Adrenal gland (tissue), 5 donors: ENCODE data around the gene EML6.

Source experiments
- CTCF ChIP-seq, 6 experiments: fragments of 450-650 bp in 4 of 6; fragments of 200-600 bp in 2 of 6; sonication (generic) in 1 of 6; IDR thresholded peaks; 1 replicate in 5 of 6; 2 replicates in 1 of 6; pipeline versions ENCODE4 v1.5.1 to v1.8.0; 2016 to 2021; ENCODE audit warnings: antibody characterized with exemption in 6 of 6, mild to moderate bottlenecking in 2 of 6, moderate library complexity in 1 of 6
- POLR2A ChIP-seq, 2 donors: fragments of 450-650 bp; IDR thresholded peaks; one replicate each; pipeline ENCODE4 v1.6.1; 2017; ENCODE audit warnings: antibody characterized with exemption in 2 of 2, mild to moderate bottlenecking in 2 of 2, moderate library complexity in 1 of 2
- donor health status: DM: no; HTN: no; CAD: no.

GRCh38 chr2:54789878-54790277, 66.4 kb downstream of the EML6 start:
- TF ChIP-seq CTCF (IDR thresholded peaks at IDR 0.05) = no peak
- TF ChIP-seq POLR2A (IDR thresholded peaks at IDR 0.05) = no peak
